Stomach (tissue), 9 donors: ENCODE data around the gene SYT6. TPM values are rescaled to one million over a fixed set of nuclear protein-coding genes. Genes with fewer than 3 reads are reported as not detected.

Experiments used
- DNase-seq, 2 donors: peaks; one replicate each; pipeline versions ENCODE4 v3.0.0 to v3.0.0-alpha.2; 2013 to 2019
- H3K27ac ChIP-seq, 5 donors: fragments of 200-600 bp in 4 of 5; sonication (generic) in 4 of 5; one replicate each; pipeline ENCODE4 v1.5.1; 2013 to 2019; ENCODE audit warnings: mild to moderate bottlenecking in 1 of 5, moderate library complexity in 1 of 5
- H3K27me3 ChIP-seq, 3 donors: fragments of 200-600 bp; sonication (generic); one replicate each; pipeline ENCODE4 v1.5.1; 2017 to 2019; ENCODE audit warnings: mixed run types in 1 of 3
- H3K36me3 ChIP-seq, 4 donors: fragments of 200-600 bp; sonication (generic); 1 replicate in 3 of 4; 2 replicates in 1 of 4; pipeline ENCODE4 v1.5.1; 2016 to 2019
- H3K4me1 ChIP-seq, 4 donors: fragments of 200-600 bp; sonication (generic); one replicate each; pipeline ENCODE4 v1.5.1; 2016 to 2019
- H3K4me3 ChIP-seq, 4 donors: fragments of 200-600 bp; sonication (generic) in 3 of 4; one replicate each; pipeline ENCODE4 v1.5.1; 2016 to 2019; ENCODE audit warnings: mild to moderate bottlenecking in 1 of 4
- H3K9me3 ChIP-seq, 4 donors: fragments of 200-600 bp; sonication (generic); one replicate each; pipeline ENCODE4 v1.5.1; 2016 to 2019
- EP300 ChIP-seq: sonication (generic); formaldehyde crosslinking; IDR thresholded peaks from one replicate; pipeline ENCODE4 v1.6.1; 2017; ENCODE audit warnings: antibody characterized with exemption
- POLR2A ChIP-seq, 4 donors: fragments of 450-650 bp; IDR thresholded peaks; one replicate each; pipeline ENCODE4 v1.6.1; 2016; ENCODE audit warnings: antibody characterized with exemption in 4 of 4, control low read depth in 2 of 4, mild to moderate bottlenecking in 1 of 4, moderate library complexity in 1 of 4
- POLR2AphosphoS5 ChIP-seq, 3 donors: sonication (generic); formaldehyde crosslinking; IDR thresholded peaks; one replicate each; pipeline ENCODE4 v1.6.1; 2016; ENCODE audit warnings: antibody characterized with exemption in 3 of 3
- WGBS, 5 donors: extraction: QIAGEN DNeasy Blood & Tissue Kit in 3 of 5; methylation state at CpG; one replicate each; pipeline versions ENCODE4 v1.1.5 to v1.1.7; 2013 to 2018; 5-methylcytosine and 5-hydroxymethylcytosine counted together
- intact Hi-C: fragments of 100-400 bp; cut with DNase I; formaldehyde crosslinking; loops from one replicate; pipeline ENCODE4 v1.15.1; 2023; ENCODE audit warnings: low total_unique reads
- polyA plus RNA-seq, 3 donors: library from polyadenylated mRNA; stranded (reverse); fragments of 200-250 nt; gene quantifications; one replicate each; pipeline ENCODE4 v1.2.3, GENCODE V29; 2013
- total RNA-seq, 5 donors: library from RNA; depleted of rRNA; stranded (reverse); fragments of >200 nt; gene quantifications; one replicate each; pipeline versions ENCODE4 v1.1.0 to v1.2.3, GENCODE V29; 2014 to 2016
- TF ChIP-seq, protein P1 (sequence below), 7 experiments: fragments of 450-650 bp in 4 of 7; fragments of 200-600 bp in 3 of 7; sonication (generic) in 3 of 7; IDR thresholded peaks; one replicate each; pipeline ENCODE4 v1.5.1; 2016 to 2019; ENCODE audit warnings: antibody characterized with exemption in 7 of 7, control low read depth in 2 of 7, mild to moderate bottlenecking in 1 of 7
- donor health status: healthy with polysubstance abuse.
- donor health status: Bipolar disorder and iron deficiency.
- donor health status: healthy.

The SYT6 gene
- total and polyA plus RNA-seq, 8 donors, result 0.18 to 86.6 (median 1.7) TPM; not detected in 4

DNA sequence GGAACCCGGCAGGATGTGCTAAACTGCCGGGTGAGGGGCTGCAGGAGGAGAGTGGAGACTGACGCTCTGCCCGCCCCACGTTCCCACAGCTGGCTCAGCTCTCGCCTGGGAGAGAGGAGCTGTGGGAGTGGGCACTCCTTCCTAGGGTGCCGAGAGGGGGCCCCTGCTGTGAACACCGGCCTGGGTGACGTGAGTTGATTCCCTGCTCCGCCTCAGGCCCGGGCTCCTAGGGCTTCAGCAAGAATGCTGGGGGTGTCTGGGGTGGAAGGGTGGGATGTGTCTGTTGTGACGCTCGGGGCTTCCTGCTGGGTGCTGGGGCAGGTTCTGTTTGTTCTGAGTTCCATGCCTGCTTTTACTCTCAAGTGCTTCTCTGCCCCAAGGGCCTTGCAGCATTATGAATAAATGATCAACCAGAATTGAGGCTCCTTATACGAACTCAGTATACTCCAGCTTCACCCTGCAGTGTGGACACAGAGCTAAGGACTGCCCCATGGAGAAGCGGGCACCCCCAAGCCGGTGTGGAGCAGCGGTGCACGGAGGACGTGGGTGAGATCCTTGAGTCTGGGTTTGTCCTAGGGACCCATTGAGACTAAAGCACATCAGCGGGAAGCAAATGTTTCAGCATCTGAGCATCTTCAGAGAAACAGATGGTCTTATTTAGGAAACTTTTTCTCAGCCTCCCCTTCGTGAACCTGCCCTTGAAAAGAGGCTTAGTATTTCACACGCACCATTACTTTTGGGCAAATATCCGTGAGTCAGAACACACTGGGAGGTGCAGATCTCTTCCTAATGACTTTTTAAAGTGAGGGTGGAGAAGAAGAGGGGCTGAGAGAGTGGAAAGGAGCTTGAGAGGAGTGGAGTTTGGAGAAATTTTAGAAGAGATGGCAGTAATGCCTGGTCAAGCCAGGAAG lies 41.7 kb downstream of the SYT6 start:
- no peak for TF ChIP-seq POLR2AphosphoS5 (IDR thresholded peaks at IDR 0.05)
- TF ChIP-seq, protein P1, sequence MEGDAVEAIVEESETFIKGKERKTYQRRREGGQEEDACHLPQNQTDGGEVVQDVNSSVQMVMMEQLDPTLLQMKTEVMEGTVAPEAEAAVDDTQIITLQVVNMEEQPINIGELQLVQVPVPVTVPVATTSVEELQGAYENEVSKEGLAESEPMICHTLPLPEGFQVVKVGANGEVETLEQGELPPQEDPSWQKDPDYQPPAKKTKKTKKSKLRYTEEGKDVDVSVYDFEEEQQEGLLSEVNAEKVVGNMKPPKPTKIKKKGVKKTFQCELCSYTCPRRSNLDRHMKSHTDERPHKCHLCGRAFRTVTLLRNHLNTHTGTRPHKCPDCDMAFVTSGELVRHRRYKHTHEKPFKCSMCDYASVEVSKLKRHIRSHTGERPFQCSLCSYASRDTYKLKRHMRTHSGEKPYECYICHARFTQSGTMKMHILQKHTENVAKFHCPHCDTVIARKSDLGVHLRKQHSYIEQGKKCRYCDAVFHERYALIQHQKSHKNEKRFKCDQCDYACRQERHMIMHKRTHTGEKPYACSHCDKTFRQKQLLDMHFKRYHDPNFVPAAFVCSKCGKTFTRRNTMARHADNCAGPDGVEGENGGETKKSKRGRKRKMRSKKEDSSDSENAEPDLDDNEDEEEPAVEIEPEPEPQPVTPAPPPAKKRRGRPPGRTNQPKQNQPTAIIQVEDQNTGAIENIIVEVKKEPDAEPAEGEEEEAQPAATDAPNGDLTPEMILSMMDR (IDR thresholded peaks at IDR 0.05), result no peak
- no peak for TF ChIP-seq EP300
- no peak for TF ChIP-seq POLR2A (IDR thresholded peaks at IDR 0.05)
- H3K4me1 ChIP-seq, result peaks cover 0 to 4% (median 0%) of the 10 kb centered on the region in 4 donors
- H3K36me3 ChIP-seq, result no peaks in the 10 kb centered on the region
- H3K4me3 ChIP-seq, result no peak overlapping the region
- WGBS, 5 donors, result 67 to 85% (median 76%) methylated on average over 21 to 23 of the region's 23 CpGs
- no peaks in the 10 kb centered on the region for H3K27me3 ChIP-seq
- intact Hi-C loops, result no loop called here
- no peak for DNase-seq
- H3K9me3 ChIP-seq, result no peaks in the 10 kb centered on the region
- no peak overlapping the region for H3K27ac ChIP-seq

DNA sequence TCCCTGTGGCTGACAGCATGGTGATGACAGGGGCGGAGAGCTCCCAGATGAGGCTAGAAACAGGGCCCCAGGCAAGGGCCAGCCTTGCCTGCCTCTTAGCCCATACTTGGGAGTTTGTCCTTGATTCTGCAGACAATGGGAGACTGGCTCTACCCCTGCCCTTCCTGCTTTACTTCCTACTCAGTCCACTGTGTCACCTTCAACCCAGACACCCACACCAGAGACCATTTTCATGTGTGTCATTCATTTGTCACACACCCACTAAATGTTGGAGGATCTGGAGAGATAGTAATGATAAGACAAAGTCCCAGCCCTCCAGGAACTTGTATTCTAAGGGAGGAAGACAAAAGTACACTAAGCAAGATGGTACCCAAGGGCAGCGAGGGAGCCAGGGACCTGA lies 43.7 kb downstream of the SYT6 start:
- no peak for DNase-seq
- H3K27me3 ChIP-seq, result no peaks in the 10 kb centered on the region
- no peak overlapping the region for H3K4me3 ChIP-seq
- 81 to 100% (median 93%) methylated on average over 2 of the region's 2 CpGs for WGBS, 5 donors
- no peaks in the 10 kb centered on the region for H3K36me3 ChIP-seq
- H3K9me3 ChIP-seq, result no peaks in the 10 kb centered on the region
- TF ChIP-seq POLR2AphosphoS5 (IDR thresholded peaks at IDR 0.05), result no peak
- H3K4me1 ChIP-seq, result peaks cover 0 to 4% (median 0%) of the 10 kb centered on the region in 4 donors
- intact Hi-C loops, result no loop called here
- H3K27ac ChIP-seq, result no peak overlapping the region

DNA sequence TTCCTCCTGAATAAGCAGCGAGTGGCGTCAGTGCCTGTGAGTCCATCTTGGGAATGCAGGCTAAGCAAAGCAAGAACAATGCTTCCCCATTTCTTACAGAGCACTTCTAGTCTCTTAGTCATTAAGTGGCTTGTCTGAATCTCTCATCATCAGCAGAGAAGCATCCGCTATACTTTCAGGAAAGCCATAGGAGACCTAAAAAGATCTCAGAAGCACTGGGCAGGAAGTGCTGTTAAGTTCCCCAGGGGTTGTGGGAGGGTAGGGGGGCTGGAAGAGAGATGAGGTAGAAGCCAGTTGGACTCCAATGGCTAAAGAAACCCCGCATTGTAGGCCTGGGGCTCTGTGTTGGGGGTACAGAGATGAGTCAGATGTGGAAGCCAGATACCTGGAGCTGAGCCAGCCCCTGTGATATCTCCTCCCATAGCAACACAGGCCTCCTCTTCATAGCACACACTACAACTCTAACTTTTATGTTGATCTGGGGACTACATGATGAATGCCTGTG lies 44.9 kb downstream of the SYT6 start:
- no peaks in the 10 kb centered on the region for H3K4me1 ChIP-seq
- TF ChIP-seq POLR2A (IDR thresholded peaks at IDR 0.05), result no peak
- TF ChIP-seq, protein P1 (IDR thresholded peaks at IDR 0.05), result no peak
- no peak for TF ChIP-seq EP300
- no peak for TF ChIP-seq POLR2AphosphoS5 (IDR thresholded peaks at IDR 0.05)
- H3K4me3 ChIP-seq, result no peak overlapping the region
- H3K9me3 ChIP-seq, result no peaks in the 10 kb centered on the region
- H3K27ac ChIP-seq, result no peak overlapping the region
- 77 to 82% (median 80%) methylated on average over 4 of the region's 4 CpGs for WGBS, 5 donors
- intact Hi-C loops, result no loop called here
- H3K36me3 ChIP-seq, result no peaks in the 10 kb centered on the region
- peak in 1 of 2 donors; percentile 68 for DNase-seq
- H3K27me3 ChIP-seq, result no peaks in the 10 kb centered on the region

DNA sequence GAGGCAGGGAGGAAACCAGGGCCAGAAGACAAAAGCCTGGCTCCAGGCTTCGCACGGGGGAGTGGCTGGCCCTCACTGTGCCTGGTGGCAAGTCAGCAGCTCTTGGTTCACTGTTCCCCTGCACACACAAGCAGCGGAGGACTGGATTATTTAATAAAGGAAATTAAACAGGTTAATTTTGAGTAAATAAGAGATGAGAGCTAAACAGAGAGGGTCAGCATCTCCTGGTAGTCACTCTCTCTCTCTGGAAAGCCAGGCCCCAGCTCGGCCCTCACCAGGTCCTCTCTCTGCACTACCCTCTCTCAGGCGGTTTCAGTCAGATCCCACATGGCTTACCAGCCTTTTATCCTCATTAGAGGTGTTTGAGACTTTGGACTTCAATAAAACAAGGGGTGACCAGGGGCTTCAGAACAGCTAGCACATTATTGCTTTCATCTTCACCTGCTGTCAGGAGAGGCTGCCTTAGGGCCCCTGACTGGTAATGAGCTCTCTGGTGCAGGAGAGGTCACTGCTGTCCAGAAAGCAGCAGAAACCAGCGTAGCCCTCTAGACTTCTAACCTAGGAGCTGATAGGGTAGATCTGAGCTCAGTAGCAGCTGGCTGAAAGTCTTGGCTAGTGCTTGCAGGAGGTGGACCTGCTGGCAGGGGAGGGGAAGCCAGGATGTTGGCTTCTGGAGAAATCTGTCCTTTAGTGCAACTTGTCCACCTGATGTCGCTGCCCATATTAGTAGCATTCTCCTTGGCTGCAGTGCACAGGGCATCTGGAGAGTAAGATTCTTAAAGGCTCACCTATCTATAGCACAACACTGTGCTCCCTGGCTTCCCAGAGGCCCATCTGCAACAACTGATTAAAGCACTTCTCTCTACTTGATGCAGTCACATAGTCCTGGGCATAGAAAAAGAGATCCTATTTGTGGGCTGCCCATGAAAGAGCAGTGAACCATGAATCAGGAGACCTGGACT lies 45.9 kb downstream of the SYT6 start:
- Histone ChIP-seq H3K36me3 (no peaks in the 10 kb centered on the region), H3K4me3 (no peak overlapping the region), H3K4me1 (no peaks in the 10 kb centered on the region), H3K9me3 (no peaks in the 10 kb centered on the region), H3K27ac (no peak overlapping the region), H3K27me3 (no peaks in the 10 kb centered on the region)
- no peak for DNase-seq
- TF ChIP-seq POLR2A (IDR thresholded peaks at IDR 0.05) (no peak), EP300 (no peak), POLR2AphosphoS5 (IDR thresholded peaks at IDR 0.05) (no peak)
- TF ChIP-seq, protein P1 (IDR thresholded peaks at IDR 0.05), result no peak
- intact Hi-C loops, result no loop called here
- WGBS, 5 donors, result 70 to 92% (median 80%) methylated on average over 7 of the region's 7 CpGs
